Neural crest cell (in vitro differentiated cells): ENCODE measurements around the gene C1orf52. TPM values are rescaled to one million over a fixed set of nuclear protein-coding genes. Genes with fewer than 3 reads are reported as not detected.

ENCODE experiments used
- DNase-seq: peaks from one replicate; pipeline ENCODE4 v3.0.0; 2021; ENCODE audit warnings: low read depth, mixed read lengths, low spot score
- H3K27ac Mint-ChIP-seq: one replicate; pipeline ENCODE4 v1.8.0; 2021; ENCODE audit warnings: mild to moderate bottlenecking, mixed read lengths; ENCODE audit not compliant: unreplicated experiment
- H3K27me3 Mint-ChIP-seq: 2 replicates; pipeline ENCODE4 v1.8.0; 2021; ENCODE audit warnings: low read depth, mild to moderate bottlenecking, mixed read lengths
- H3K36me3 Mint-ChIP-seq: 2 replicates; pipeline ENCODE4 v1.8.0; 2021; ENCODE audit warnings: low read depth, mild to moderate bottlenecking, mixed read lengths
- H3K4me1 Mint-ChIP-seq: 2 replicates; pipeline ENCODE4 v1.8.0; 2021; ENCODE audit warnings: mixed read lengths
- H3K4me3 Mint-ChIP-seq: one replicate; pipeline ENCODE4 v1.8.0; 2021; ENCODE audit warnings: mild to moderate bottlenecking, mixed read lengths
- H3K9me3 Mint-ChIP-seq: 2 replicates; pipeline ENCODE4 v1.8.0; 2021; ENCODE audit warnings: mixed read lengths
- CTCF ChIP-seq: fragments of 200-600 bp; sonication (generic); conservative IDR thresholded peaks from 2 replicates; pipeline ENCODE4 v1.5.0; 2021; ENCODE audit warnings: antibody characterized with exemption, mild to moderate bottlenecking
- total RNA-seq: library from RNA; stranded (reverse); gene quantifications from 2 replicates; pipeline ENCODE4 v1.2.1, GENCODE V29; 2021

C1orf52 gene
- total RNA-seq, 1 donor from 2014 or later: 30.9 TPM

GRCh38 chr1:85295006-85295431 is 35.6 kb upstream of the C1orf52 start:
- TF ChIP-seq CTCF: no peak
- Mint-ChIP-seq H3K4me1 (peaks cover 3% of the 10 kb centered on the region), H3K4me3 (no peak overlapping the region), H3K27ac (no peak overlapping the region), H3K36me3 (no peaks in the 10 kb centered on the region), H3K9me3 (no peaks in the 10 kb centered on the region), H3K27me3 (no peaks in the 10 kb centered on the region)
- no peak for DNase-seq

- no peaks in the 10 kb centered on the region for H3K9me3 Mint-ChIP-seq
- H3K27ac Mint-ChIP-seq: no peak overlapping the region
- DNase-seq: no peak
Measured at GRCh38 chr1:85290826-85291225, 31.4 kb upstream of the C1orf52 start.

GRCh38 chr1:85289848-85290335 is 30.4 kb upstream of the C1orf52 start:
- Mint-ChIP-seq H3K27me3 (no peaks in the 10 kb centered on the region), H3K27ac (no peak overlapping the region), H3K4me1 (no peaks in the 10 kb centered on the region), H3K4me3 (no peak overlapping the region), H3K9me3 (no peaks in the 10 kb centered on the region), H3K36me3 (no peaks in the 10 kb centered on the region)
- TF ChIP-seq CTCF: no peak
- DNase-seq: no peak

More at GRCh38 chr1:85290826-85291225, 31.4 kb upstream of the C1orf52 start:
- Mint-ChIP-seq H3K4me3 (no peak overlapping the region), H3K36me3 (no peaks in the 10 kb centered on the region), H3K27me3 (no peaks in the 10 kb centered on the region), H3K4me1 (no peaks in the 10 kb centered on the region)
- TF ChIP-seq CTCF: no peak

- Mint-ChIP-seq H3K27me3 (no peaks in the 10 kb centered on the region), H3K36me3 (no peaks in the 10 kb centered on the region), H3K9me3 (no peaks in the 10 kb centered on the region), H3K4me3 (no peak overlapping the region), H3K4me1 (no peaks in the 10 kb centered on the region), H3K27ac (no peak overlapping the region)
- TF ChIP-seq CTCF: no peak
- no peak for DNase-seq
Measured at GRCh38 chr1:85289207-85289847, 29.9 kb upstream of the C1orf52 start.

GRCh38 chr1:85284202-85284601 is 24.7 kb upstream of the C1orf52 start:
- Mint-ChIP-seq H3K27me3 (peaks cover 25% of the 10 kb centered on the region), H3K4me3 (no peak overlapping the region), H3K27ac (no peak overlapping the region), H3K36me3 (no peaks in the 10 kb centered on the region), H3K4me1 (no peaks in the 10 kb centered on the region), H3K9me3 (no peaks in the 10 kb centered on the region)
- TF ChIP-seq CTCF: no peak
- DNase-seq: no peak
